Umbilical cord (tissue), 2 donors: ENCODE results near the gene IRF2. TPM values are rescaled to one million over a fixed set of nuclear protein-coding genes. Genes with fewer than 3 reads are reported as not detected.
"Not testable (repeated sequence)": the region's sequence is repeated elsewhere in the genome, so short reads cannot be mapped to it uniquely, and the experiment has no call there.

Experiments used
- DNase-seq: peaks from one replicate; pipeline ENCODE4 v3.0.0-alpha.2; 2015; ENCODE audit warnings: low spot score
- total RNA-seq: library from RNA; depleted of rRNA; stranded (reverse); fragments of >200 nt; gene quantifications from one replicate; pipeline ENCODE4 v1.2.3, GENCODE V29; 2014; ENCODE audit warnings: low replicate concordance; ENCODE audit not compliant: insufficient read depth

Gene IRF2
- total RNA-seq, 1 donor from 2014 or later = 12.0 TPM

DNA sequence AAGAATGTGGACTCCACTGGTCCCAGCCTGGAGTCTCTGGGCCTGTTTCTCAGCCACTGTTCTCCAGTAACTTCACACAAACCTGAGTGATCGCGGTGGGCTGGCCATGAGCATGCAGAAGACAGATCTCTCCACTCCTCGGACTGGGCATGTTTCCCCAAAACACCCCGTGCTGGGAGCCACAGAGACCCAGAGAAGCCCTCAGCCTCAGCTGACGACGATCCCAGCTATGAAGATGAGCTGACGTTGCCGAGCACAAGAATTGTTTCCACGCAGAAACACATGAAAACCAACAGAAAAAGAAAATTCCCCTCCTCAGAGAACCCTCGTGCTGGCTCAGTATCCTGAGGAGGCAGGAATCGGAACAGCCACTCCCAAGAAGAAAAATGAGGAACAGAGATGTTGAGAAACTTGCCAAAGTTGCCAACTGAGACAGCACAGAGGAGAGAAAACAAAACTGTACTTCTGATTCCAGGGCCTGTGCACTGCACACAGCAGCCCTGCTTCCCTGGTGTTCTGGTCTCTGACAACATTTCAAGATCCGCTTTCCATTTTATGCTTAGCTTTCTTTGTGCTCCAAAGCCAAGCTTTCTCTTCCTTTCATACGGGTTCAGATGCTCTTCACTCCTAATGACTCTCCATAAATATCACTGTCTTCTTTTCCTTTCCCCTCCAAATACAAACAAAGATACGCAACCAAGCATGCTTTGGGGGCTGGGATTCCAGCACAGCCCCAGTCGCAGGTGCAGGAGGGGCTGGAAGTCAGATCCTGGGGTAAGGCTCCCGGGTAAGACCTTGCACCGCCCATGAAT is 81.4 kb downstream of the IRF2 start:
- DNase-seq = peak; percentile 25

GRCh38 chr4:184392316-184392715 is 82.0 kb downstream of the IRF2 start:
- no peak for DNase-seq

DNA sequence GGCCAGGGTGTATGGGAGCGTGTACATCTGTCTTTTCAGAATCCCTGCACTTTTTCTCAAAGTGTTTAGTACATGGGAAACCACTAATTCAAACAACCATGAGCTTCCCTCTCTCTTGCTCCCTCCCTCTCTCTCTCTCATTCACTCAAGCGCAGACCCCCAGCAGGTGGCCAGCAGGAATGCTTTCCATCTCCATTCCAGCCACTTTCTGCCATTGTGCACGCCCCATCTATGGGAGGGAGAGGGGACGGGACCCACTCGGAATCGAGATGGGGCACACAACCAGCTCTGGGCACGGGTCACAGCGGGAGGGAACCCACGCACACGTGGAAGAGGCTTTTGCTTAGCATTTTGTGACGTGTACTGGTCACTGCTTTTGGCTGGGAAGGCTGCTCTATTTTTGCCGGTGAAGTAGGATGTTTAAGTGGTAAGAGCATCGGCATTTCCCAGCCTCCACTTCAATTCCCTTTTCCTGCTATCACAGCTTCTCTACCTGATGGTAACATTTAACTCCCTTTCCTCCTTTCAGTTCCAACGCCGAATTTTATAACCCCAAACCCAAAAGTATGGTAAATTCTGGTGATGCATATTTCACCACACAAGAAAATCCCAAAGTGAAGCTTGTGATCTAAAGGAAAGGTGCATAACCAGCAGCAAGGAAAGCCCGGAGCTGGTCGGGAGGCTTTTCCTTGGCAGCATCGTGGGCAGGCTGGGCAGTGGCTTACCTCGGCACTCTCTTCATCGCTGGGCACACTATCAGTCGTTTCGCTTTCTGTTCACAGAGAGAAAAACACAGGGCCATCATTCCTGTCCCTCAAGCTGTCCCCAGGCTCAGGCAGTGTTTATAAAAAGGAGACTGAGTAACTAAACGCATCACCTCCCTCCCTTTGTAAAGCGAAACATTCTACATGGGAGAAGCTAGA is 84.1 kb downstream of the IRF2 start:
- DNase-seq = no peak

DNA sequence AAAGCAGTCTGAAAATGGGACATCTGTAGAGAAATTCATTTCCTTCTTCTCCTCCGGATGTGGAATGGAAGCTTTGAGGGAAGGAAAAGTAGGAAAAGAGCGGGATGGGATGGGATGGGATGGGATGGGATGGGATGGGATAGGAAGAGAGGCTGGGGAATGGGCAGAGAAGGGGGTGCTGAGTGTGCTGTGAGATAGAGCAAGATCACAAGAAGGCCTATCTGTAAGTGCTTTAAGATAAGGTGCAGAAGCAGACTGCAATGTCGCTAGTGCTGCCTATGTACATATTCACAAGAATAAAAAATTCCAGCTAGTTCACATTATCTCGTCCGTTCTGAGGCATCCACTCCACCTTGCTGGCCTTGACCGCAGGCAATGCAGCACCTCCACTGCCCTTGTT is 86.2 kb downstream of the IRF2 start:
- no peak for DNase-seq

DNA sequence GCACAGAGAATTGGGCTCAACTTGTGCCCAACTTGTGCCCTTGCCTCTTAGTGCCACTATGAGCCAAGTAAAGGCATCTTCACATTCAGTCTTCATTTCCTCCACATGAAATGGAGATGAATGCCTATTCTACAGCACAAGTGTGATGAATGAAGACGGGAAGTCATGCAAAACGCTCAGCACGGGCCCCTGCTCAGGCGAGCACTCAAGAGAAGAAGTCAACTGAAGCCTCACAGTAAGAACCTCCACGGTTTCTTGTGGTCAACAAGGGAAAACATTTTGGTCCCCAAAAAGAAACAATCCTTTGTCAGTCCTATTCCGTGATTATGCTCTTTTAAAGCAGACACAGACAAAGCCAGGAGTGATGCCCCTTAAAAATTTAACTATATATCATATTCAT is 87.0 kb downstream of the IRF2 start:
- no peak for DNase-seq

- DNase-seq = no peak
Observed at GRCh38 chr4:184386271-184386781, 88.0 kb downstream of the IRF2 start.

GRCh38 chr4:184385705-184386141 is 88.6 kb downstream of the IRF2 start:
- peak; percentile 31 for DNase-seq

GRCh38 chr4:184384810-184385557 is 89.4 kb downstream of the IRF2 start:
- peak; percentile 63 for DNase-seq

DNA sequence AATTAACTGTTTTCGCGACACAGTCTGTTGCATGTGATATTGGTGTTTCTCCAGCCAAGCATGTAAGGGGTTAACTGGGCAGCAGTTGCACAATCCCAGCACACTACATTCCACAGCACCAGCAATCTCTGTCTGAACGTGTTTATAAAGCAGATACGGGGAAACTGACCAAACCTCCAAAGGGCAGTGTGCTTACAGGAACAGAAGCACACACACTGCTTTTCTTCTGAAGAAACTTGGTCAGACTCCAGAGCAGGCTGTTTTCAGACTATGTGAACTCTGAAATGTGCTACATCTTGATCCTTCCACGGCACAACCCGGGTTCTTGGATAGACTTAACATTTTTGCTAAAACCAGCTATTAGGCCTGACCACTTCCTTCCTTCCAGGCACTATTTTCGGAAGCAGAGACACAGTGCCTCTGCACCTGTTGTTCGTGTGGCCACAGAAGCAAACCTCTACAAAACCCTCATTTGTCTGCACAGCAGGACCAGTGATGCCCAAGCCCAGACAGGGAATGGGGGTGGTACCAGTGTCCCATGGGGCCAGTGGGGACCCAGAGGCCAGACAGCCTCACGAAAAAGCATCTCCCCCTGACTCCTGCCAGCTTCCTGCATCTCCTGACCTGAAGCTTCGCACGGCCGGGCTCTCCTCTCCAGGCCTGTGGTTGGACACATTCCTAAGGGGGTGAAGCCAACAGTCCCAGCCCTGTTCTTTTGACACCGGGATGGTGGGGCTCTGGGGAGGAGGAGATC is 90.1 kb downstream of the IRF2 start:
- peak; percentile 94 for DNase-seq

- DNase-seq = peak; percentile 96
Observed at GRCh38 chr4:184383497-184384055, 90.8 kb downstream of the IRF2 start.

DNA sequence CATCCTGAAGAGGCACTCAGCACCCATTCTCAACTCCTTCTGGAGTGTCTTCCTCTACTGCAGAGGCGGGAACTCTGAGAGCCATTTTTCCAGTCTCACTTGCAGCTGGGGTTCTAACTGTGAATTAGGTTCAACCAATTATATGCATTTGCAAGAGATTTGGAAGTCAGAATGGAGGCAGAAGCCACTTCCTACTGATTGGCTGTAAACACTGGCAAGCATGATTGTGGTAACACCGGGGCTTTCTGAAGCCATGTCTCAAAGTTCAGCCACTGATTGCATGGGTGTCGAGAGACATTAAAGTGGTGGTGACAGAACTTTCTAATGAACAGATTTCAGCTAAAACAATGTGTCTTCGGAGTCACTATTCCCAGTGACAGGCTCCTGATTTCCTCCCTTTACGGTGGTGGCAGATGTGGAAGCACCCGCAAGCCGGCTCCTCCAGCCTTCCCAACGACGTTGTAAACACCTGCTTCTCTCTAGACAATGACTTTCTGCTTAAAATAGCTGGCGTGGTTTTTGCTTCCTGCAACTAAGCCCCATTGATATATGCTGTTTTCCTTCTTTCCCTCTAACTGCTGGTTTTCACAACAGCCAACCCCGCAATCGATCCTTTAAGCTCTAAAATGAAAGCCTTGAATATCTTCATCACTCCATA is 92.0 kb downstream of the IRF2 start:
- no peak for DNase-seq

DNA sequence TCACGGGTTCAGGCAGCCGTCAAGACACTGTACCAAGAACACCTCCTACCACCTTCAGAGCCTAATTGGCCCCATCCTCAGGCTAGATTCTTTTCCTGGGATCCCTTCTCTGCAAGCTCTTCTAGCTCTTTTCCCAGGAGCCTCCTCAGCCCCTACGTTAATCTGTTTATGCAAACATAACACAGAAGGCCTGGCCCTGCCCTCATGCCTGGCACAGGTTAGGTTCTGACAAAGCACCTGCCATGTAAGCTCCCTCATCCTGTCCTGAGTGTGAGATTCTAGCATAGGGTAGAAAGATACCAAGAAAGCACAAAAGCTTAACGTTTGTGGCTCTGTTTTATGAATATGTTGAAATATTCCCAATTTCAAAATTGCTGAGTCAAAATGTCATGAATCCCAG is 93.6 kb downstream of the IRF2 start:
- DNase-seq = no peak

DNA sequence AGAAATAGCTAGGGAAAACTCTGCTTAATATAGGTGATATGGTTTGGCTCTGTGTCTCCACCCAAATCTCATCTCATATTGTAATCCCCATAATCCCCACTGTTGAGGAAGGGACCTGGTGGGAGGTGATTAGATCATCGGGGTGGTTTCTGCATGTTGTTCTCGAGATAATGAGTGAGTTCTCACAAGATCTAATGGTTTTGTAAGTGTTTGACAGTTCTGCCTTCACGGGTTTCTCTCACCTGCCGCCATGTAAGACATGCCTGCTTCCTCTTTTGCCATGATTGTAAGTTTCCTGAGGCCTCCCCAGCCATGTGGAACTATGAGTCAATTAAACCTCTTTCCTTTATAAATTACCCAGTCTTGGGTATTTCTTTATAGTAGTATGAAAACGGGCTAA is 94.1 kb downstream of the IRF2 start:
- DNase-seq = not testable (repeated sequence)

GRCh38 chr4:184376923-184377322 is 97.4 kb downstream of the IRF2 start:
- no peak for DNase-seq

DNA sequence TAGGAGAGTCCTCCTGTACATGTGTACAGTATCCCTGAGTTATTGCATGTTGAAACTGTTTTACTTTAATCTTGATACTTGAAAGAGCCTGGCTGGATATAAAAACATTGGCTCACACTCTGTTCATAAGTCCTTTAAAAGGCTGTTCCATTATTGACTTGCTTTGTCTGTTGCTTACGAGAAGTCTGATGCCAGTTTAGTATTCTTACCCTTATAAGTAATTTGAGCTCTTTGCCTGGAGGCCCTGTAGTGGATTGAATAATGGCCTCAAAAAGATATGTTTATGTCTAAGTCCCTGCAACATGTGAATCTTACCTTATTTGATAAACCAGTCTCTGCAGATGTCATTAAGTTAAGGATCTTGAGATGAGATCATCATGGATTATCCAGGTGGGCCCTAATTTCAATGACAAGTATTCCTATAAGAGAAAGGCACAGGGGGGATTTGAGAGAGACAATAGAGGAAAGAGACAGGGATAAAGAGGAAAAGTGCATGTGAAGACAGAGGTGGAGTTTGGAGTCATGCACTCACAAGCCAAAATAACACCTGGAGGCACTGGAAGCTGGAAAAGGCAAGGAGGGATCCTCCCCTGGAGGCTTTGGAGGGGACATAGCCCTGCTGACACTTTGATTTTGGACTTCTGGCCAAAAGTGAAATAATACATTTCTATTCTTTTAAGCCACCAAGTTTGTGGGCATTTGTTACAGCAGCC is 98.1 kb downstream of the IRF2 start:
- peak; percentile 51 for DNase-seq

GRCh38 chr4:184375623-184376022 is 98.7 kb downstream of the IRF2 start:
- not testable (repeated sequence) for DNase-seq

- DNase-seq = no peak
Observed at GRCh38 chr4:184375027-184375426, 99.3 kb downstream of the IRF2 start.

- DNase-seq = peak; percentile 90
Observed at GRCh38 chr4:184373886-184374405, 100.4 kb downstream of the IRF2 start.

- DNase-seq = no peak
Observed at GRCh38 chr4:184371390-184371787, 103.0 kb downstream of the IRF2 start.
